ENCODE measurements around the gene AGMO.

DNA sequence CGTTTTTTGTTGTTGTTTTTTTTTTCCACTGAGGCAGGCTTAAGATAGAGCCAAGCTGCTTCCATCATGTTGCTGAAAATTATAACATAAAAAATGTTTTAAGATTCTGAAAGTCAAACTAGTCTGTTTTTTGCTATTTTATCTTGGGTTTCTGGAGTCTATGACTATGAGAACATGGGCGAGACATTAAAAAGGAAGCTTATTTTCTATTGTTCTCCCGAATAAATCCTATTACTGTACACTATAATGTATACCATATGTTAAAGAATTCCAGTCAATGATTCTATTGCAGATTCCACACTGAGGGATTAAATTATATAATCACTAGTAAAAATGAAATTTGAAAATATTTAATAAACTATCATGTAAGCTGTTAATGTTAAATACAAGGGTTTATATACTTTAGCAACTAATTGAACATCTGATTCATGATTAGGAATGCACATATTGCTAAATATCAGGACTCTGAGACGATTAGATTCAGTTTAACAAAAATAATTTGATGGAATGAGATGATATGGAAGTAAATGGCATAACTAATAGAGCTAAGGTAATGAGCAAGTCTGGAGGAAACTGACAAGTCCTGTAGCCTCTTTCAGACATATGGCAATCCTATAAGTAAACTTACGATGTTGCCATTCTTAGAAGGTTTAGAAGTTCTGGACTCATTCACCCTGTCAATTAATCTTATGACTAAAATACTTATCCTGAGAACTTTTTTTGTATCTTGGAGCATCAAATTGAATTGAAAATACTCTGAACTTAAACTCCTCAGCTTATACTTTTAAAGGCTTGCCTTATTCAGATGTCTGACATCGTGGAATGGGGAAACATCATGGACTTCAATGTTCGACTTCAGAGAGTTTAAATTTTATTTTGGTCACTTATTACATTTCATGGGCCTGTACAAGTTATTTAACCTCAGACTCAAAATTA lies 364.5 kb downstream of the AGMO start:
- no peak for TF ChIP-seq ZBTB21 (CRISPR knock-in tag; IDR thresholded peaks at IDR 0.05; ENCODE audit: borderline replicate concordance)
- no peak for TF ChIP-seq RELA (CRISPR knock-in tag; IDR thresholded peaks at IDR 0.05; ENCODE audit: borderline replicate concordance)
- no peak for TF ChIP-seq NR1H2 (CRISPR knock-in tag; IDR thresholded peaks at IDR 0.05)
- TF ChIP-seq, protein P1, sequence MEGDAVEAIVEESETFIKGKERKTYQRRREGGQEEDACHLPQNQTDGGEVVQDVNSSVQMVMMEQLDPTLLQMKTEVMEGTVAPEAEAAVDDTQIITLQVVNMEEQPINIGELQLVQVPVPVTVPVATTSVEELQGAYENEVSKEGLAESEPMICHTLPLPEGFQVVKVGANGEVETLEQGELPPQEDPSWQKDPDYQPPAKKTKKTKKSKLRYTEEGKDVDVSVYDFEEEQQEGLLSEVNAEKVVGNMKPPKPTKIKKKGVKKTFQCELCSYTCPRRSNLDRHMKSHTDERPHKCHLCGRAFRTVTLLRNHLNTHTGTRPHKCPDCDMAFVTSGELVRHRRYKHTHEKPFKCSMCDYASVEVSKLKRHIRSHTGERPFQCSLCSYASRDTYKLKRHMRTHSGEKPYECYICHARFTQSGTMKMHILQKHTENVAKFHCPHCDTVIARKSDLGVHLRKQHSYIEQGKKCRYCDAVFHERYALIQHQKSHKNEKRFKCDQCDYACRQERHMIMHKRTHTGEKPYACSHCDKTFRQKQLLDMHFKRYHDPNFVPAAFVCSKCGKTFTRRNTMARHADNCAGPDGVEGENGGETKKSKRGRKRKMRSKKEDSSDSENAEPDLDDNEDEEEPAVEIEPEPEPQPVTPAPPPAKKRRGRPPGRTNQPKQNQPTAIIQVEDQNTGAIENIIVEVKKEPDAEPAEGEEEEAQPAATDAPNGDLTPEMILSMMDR (IDR thresholded peaks at IDR 0.05), result no peak
- no peak for TF ChIP-seq NR3C1 (CRISPR knock-in tag; conservative IDR thresholded peaks at IDR 0.05; ENCODE audit: low read depth)
- TF ChIP-seq, protein P2, sequence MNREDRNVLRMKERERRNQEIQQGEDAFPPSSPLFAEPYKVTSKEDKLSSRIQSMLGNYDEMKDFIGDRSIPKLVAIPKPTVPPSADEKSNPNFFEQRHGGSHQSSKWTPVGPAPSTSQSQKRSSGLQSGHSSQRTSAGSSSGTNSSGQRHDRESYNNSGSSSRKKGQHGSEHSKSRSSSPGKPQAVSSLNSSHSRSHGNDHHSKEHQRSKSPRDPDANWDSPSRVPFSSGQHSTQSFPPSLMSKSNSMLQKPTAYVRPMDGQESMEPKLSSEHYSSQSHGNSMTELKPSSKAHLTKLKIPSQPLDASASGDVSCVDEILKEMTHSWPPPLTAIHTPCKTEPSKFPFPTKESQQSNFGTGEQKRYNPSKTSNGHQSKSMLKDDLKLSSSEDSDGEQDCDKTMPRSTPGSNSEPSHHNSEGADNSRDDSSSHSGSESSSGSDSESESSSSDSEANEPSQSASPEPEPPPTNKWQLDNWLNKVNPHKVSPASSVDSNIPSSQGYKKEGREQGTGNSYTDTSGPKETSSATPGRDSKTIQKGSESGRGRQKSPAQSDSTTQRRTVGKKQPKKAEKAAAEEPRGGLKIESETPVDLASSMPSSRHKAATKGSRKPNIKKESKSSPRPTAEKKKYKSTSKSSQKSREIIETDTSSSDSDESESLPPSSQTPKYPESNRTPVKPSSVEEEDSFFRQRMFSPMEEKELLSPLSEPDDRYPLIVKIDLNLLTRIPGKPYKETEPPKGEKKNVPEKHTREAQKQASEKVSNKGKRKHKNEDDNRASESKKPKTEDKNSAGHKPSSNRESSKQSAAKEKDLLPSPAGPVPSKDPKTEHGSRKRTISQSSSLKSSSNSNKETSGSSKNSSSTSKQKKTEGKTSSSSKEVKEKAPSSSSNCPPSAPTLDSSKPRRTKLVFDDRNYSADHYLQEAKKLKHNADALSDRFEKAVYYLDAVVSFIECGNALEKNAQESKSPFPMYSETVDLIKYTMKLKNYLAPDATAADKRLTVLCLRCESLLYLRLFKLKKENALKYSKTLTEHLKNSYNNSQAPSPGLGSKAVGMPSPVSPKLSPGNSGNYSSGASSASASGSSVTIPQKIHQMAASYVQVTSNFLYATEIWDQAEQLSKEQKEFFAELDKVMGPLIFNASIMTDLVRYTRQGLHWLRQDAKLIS (CRISPR knock-in tag; IDR thresholded peaks at IDR 0.05; ENCODE audit: borderline replicate concordance), result no peak
- TF ChIP-seq ETV6 (CRISPR knock-in tag; IDR thresholded peaks at IDR 0.05), result no peak
- no peak for TF ChIP-seq EMX1 (CRISPR knock-in tag; IDR thresholded peaks at IDR 0.05)
- no peak for TF ChIP-seq ZNF263 (CRISPR knock-in tag; IDR thresholded peaks at IDR 0.05; ENCODE audit: low read depth)
- TF ChIP-seq ZNF138 (CRISPR knock-in tag; conservative IDR thresholded peaks at IDR 0.05), result no peak
- TF ChIP-seq, protein P3, sequence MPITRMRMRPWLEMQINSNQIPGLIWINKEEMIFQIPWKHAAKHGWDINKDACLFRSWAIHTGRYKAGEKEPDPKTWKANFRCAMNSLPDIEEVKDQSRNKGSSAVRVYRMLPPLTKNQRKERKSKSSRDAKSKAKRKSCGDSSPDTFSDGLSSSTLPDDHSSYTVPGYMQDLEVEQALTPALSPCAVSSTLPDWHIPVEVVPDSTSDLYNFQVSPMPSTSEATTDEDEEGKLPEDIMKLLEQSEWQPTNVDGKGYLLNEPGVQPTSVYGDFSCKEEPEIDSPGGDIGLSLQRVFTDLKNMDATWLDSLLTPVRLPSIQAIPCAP (CRISPR knock-in tag; IDR thresholded peaks at IDR 0.05), result no peak
- TF ChIP-seq, protein P4, sequence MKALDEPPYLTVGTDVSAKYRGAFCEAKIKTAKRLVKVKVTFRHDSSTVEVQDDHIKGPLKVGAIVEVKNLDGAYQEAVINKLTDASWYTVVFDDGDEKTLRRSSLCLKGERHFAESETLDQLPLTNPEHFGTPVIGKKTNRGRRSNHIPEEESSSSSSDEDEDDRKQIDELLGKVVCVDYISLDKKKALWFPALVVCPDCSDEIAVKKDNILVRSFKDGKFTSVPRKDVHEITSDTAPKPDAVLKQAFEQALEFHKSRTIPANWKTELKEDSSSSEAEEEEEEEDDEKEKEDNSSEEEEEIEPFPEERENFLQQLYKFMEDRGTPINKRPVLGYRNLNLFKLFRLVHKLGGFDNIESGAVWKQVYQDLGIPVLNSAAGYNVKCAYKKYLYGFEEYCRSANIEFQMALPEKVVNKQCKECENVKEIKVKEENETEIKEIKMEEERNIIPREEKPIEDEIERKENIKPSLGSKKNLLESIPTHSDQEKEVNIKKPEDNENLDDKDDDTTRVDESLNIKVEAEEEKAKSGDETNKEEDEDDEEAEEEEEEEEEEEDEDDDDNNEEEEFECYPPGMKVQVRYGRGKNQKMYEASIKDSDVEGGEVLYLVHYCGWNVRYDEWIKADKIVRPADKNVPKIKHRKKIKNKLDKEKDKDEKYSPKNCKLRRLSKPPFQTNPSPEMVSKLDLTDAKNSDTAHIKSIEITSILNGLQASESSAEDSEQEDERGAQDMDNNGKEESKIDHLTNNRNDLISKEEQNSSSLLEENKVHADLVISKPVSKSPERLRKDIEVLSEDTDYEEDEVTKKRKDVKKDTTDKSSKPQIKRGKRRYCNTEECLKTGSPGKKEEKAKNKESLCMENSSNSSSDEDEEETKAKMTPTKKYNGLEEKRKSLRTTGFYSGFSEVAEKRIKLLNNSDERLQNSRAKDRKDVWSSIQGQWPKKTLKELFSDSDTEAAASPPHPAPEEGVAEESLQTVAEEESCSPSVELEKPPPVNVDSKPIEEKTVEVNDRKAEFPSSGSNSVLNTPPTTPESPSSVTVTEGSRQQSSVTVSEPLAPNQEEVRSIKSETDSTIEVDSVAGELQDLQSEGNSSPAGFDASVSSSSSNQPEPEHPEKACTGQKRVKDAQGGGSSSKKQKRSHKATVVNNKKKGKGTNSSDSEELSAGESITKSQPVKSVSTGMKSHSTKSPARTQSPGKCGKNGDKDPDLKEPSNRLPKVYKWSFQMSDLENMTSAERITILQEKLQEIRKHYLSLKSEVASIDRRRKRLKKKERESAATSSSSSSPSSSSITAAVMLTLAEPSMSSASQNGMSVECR (CRISPR knock-in tag; IDR thresholded peaks at IDR 0.05; ENCODE audit: borderline replicate concordance), result no peak
- TF ChIP-seq, protein P5, sequence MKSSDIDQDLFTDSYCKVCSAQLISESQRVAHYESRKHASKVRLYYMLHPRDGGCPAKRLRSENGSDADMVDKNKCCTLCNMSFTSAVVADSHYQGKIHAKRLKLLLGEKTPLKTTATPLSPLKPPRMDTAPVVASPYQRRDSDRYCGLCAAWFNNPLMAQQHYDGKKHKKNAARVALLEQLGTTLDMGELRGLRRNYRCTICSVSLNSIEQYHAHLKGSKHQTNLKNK (CRISPR knock-in tag; IDR thresholded peaks at IDR 0.05), result no peak
- TF ChIP-seq, protein P6, sequence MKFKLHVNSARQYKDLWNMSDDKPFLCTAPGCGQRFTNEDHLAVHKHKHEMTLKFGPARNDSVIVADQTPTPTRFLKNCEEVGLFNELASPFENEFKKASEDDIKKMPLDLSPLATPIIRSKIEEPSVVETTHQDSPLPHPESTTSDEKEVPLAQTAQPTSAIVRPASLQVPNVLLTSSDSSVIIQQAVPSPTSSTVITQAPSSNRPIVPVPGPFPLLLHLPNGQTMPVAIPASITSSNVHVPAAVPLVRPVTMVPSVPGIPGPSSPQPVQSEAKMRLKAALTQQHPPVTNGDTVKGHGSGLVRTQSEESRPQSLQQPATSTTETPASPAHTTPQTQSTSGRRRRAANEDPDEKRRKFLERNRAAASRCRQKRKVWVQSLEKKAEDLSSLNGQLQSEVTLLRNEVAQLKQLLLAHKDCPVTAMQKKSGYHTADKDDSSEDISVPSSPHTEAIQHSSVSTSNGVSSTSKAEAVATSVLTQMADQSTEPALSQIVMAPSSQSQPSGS (CRISPR knock-in tag; IDR thresholded peaks at IDR 0.05; ENCODE audit: borderline replicate concordance, low read depth), result no peak
